NCI-H1048 (cell line): ENCODE data around the gene SLC14A1.

ENCODE experiments used
- DNase-seq: peaks from one replicate; lab custom pipeline; 2025; lab: John Stamatoyannopoulos, UW

Gene SLC14A1

DNA sequence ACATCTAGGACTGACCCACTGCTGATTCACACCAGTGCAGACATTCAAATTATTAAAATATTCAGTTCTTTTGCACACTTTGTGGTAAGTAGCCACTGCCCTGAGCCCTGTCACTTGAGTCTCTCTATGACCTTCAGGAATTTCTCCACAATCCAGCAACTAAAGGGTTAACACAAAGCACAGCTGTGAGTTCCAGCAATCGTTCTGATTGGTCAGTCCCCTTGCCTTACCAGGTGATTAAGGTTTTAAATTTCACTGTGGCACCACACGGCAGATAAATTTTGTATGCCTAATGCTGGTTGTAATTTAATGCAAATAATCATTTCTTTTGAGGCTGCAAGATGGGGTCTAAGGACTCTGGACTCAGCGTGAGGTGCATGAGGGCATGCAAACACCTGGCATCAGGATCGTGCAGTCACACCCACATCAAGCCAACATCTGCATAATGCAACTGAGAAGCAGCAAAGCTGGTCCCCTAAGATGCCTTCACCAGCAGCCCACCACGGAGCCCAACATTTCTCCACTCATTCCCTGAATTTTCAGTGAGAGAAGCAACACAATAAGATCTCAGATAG is 36.6 kb downstream of the SLC14A1 start:
- no peak for DNase-seq

DNA sequence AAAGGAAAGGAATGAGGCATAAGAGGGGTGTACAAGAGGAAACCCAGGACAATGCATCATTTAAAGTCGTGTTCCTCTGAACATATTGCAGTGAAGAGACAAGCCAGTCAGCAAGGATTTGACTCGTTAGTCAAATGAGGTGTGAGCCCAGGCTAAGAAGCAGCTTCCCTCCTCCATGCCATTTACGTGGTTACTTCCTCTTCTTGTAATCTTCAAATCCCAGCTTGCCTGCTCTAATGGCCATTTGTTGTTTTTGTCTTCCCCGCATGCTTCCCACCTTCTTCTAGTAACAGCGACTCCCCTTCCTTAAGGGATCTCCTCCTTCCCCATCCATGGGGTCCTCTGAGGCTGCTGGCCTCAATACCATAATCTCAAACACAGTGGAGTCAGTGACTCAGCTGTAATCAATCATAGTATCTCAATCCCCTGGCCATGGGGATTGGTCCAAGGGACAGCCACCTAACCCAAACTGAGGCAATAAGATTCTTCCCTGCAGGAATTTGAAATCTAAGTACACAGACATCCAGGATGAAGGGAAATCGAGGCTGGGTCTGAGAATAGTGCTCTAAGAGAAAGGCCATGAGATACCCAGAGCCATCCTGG is 37.6 kb downstream of the SLC14A1 start:
- no peak for DNase-seq

DNA sequence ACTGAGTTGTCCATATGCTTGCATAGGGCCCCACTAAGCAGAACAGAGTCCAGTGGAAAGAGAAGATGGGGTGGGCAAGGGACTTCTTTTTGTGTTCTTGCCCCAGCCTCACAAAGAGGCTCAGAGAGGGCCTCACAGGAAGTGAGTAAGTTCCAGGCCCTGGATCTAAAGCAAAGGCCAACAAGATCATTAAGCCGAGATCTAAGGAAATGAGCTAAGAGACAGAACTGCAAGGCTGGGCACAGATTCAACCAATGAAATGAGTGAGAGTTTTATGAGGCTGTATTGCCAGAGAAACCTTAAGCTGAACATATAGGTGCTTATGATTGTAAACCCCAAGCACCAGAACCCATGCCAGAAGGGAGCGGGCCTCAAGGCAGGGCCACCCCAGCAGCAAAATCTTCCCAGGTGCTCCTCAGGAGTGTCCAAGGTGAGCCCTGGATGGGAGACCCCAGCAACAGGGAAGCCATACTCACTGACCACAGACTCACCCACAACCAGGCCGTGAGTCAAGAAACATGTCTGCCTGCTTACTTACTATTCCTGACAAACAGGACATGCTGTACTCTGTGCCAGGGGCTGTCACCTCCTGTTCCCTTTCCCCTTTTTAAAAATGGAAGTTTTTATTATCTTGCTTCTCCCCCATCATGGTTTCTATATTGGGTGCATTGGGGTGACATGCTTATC is 40.2 kb downstream of the SLC14A1 start:
- DNase-seq, result no peak

DNA sequence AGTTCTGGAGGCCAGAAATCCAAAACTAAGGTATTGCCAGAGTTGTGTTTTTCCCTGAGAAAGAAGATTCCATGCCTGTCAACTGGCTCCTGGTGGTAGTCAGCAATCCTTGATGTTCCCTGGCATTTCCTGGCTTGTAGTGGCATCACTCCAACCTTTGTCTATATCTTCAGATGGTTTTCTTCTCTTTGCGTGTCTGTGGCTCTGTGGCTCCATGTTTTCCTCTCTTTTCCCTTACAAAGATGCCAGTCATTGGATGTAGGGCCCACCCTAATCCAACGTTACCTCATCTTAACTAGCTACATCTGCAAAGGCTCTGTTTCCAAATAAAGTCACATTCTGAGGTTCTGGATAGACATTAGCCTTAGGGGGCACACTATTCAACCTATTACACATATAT is 41.8 kb downstream of the SLC14A1 start:
- no peak for DNase-seq

DNA sequence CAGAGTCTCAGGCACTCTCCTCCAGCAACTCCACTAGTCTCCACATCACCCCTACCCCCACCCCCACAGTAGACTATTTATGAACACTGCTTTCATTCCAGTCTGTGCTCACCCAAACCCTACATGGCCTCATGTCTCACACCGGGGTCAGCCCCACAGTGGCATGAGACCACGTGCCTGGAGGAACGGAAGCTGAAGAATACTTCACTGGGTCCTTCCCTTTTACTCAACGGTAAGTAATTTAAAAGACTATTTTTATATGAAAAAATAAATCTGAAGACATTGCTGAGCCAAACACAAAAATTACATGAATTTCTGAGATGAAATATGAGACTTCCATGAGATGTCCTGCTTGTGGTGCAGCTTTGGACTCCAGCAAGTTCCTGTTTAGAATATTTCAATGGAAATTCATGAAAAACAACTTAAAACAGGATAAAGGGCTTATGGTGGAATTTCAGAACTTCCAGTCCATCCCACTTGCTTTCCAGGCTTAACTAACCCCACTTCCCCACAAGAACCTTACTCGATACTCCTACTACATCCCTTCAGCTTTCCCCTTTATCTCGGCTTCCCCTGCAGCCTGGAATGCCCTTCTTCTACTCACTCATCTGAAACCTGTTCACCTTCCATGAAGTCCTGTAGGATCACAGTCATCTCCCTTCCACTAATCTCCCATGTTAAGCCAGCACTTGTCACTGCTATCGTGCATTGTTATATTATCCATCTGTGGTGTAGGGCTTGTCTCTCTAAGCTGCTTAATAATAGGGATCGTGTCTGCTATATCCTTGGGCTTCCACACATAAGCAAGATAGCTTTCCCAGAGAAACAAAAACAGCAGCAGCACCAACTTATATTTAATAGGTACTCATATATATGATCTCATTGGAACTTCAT is 47.9 kb downstream of the SLC14A1 start:
- no peak for DNase-seq

DNA sequence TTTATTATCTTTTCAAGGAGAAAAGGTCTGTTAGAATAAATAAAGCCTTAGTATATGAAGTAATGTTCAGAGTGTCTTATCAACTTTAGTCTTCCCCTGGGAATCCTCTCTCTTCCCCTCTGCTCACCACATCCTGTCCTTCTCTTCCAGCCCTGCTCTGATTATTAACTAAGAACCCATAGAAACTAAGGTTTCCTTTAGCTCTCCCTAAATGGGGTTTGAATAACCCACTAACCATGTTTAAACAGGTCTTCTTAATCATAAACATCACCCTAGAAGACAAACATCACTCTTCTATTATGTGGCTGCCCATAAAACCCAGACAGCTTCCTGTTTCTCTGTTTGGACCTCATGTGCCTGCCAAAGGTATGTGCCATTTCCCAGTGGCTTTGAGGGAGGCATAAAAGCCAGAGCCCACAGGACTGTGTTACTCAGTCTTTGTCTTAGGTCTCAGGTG is 50.1 kb downstream of the SLC14A1 start:
- DNase-seq, result no peak

DNA sequence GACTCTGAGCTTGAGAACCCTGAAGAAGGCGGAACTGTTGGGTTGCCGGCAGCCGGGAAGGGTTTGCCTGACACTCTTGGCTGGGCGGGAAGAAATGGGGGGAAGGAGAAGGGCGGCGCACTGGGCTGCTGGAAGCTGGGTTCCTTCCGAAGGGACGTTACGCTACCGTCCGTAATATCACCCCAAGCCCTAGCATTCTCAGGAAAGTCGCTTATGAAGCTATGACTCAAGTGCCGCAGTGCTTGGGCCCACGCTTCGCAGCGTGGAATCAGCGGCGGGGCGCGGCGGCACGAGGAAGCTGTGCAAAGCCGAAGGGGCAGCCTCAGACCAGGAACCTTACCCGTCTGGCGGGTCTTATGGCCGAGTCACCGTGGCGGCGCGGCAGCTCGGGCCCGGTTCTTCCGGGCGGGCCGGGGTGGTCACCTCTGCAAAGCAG is 51.3 kb downstream of the SLC14A1 start:
- DNase-seq, result no peak

DNA sequence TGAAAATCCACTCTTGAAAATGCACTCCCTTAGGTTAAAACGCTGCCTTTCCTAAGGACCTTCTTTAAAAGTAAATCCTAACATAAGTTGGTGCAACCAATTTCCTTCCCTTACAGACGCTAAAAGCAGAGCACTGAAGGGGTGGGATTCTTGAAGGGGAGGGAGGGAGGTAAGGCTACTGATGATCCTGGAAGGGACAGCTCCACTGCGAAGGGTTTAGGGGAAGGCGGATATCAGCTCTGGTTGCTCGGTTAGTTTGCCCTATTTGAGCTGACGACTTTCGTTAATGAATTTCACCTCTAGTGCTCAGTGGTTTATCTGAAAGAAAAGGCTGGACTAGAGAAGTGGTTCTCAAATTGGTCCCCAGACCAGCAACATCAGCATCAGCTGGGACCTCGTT is 51.8 kb downstream of the SLC14A1 start:
- no peak for DNase-seq

DNA sequence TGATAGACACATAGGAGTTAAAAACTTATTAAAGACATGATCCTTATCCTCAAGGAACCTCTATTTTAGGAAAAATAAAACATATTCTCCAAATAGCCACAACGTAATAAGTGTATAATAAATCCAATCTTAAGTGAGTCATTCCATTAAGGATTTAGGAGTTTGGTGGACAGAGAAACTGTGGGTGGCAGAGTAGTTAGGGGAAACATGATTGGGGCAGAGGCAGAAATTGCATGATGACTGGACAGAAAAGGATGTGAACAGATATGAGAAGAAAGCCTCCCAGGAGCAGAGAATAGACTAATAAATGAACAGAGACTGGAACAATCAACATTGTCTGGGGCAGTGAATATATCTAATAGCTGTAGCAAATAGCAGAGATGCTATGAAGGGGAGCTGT is 53.4 kb downstream of the SLC14A1 start:
- DNase-seq, result no peak

DNA sequence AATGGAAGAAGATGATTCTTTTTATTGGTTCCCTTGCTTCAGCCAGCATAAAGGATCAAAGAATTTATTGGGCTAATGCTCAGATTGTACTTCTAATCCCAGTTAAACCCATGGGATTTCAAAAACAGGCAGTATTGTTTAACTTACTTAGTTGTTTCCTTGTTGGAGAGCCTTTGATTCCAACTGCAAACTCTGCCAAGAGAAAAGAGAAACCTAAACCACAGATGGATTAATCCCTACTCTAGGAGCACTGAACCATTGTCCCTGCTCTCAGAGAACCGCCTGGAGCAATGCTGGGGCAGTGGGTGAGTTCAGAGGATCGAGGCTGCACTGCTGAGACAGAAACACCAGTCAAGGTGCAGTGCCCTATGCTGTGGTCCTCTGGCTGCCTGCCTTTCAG is 56.6 kb downstream of the SLC14A1 start:
- DNase-seq, result no peak

DNA sequence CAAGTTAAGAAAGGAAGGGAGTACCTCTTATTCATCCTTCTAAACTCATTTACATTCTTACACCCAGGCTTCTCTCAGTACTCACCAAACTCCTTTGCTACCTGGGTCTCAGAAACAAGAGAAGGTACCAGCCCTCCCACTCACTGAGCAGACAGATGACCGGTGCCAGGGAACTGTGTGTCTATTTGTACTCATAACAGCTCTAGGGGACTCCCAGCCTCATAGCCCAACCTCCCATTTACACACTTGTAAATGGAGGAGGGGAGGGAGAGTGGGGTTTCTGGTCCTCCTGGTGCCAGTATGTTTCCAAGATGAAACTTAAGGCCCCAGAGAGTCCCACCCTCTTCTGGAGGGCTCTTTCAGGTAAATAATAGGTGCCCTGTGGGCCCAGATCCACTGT is 58.7 kb downstream of the SLC14A1 start:
- no peak for DNase-seq

DNA sequence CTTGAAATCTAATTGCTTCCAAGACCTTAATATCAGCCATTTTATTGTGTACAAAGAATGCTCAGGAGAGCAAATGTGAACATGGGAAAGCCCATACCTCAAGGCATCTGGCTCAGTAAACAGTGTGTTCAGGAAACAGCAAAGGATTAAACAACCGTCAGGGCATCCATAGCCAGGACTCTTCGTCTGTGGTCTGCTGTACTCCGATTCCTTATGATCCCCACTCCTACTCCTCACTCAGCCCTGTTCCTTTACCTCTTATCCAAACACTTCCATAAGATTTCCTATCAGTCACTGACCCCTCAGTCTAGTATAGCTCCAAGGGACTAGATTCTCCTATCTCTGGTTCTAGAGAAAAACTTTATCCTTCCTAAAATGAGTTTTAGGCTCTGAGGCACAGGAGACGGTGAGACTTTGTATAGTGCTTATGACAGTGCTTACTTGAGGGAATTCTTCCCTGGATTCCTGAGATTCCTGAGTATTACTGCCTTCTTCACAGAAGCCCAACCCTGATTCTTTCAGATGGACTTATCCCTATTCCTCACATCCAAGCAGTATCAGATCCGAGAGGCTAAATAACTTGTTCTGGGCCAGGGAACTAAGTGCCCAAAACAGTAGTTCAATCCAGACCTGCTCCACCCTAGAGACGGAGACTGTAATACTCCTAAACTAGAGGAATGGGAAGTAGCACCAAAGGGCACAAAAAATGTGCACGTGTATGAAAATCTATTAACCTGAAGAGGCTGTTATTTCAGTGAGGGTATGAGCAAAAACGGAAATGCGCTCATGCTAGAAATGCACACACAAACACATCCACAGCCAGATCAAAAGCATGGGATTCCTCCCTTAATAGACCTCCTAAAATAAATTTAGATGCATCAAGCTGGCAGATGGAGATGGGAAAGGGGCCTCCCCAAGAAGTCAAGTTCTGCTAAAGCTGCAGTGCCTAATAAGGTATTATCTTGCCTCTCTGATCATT is 59.4 kb downstream of the SLC14A1 start:
- no peak for DNase-seq

DNA sequence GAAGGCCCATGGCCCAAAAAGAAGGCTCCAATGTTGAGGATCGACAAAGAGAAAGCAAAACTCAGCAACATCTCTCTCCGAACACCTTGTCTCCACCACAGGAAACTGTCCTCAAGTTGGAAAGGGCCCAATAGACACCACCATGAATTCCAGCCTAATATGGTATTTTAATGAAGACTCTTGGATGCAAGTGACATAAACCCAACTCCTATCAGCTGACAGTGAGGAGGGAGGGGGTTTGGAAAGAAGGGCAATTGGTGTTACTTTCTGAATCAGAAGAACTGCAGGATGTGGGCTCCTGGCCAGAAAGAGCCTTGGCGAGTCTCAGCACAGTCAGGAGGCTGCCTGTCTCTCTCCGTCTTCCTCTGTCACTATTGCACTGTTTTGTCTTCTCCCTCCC is 61.2 kb downstream of the SLC14A1 start:
- DNase-seq, result no peak

DNA sequence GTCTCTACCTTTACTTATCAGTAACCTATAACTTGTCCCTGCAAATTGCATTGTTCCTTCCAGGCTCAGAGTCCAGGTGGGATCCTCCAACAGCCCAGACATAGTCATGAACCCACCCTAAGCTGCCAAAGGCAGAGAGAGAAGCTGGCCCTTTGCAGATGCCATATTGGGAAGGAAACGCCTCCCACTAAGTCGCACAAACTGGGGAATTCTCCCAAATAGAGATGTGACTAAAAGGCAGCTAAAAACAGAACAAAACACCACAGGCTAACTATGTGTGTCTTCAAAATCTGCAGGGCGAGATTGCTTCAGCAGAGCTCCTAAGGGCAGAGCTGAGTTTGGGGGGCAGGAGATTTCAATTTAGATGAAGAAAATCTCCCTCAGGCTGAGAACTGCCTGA is 63.0 kb downstream of the SLC14A1 start:
- DNase-seq, result no peak

DNA sequence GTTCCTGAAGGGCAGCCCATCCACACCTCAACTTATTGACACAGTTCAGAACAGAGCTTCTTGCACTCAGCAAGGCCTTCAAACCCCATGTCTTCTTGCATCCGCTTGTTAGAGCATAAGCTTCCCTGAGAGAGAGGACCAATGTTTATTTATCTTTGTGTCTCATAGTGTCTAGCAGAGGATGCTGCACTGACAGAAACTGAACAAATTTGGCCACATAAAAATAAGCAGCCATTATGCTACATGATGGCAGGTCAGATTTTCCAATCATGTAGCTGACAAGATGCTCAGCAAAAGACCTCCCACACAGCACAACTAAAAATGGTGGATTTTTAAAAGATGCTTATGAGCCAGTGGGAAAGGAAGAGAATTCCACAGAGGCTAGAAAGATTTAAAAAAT is 63.4 kb downstream of the SLC14A1 start:
- DNase-seq, result no peak

DNA sequence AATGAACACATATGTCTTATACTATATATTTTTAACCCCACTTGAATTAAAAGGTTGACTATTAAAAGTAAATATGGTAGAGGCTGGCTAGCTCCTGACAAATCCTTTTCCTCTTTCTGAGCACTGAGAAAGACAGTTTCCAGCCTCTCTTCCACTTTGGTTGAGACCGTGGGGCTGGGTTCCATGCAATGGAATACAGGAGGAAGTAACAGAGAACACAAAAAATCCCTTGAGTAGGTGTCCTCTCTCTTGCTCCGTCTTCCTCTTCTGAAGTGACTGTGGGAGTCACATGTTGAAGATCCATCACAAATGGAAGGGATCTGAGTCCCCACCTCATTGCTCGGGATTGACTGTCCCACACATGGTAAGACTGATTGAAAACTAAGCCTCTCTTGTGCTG is 64.9 kb downstream of the SLC14A1 start:
- DNase-seq, result no peak

DNA sequence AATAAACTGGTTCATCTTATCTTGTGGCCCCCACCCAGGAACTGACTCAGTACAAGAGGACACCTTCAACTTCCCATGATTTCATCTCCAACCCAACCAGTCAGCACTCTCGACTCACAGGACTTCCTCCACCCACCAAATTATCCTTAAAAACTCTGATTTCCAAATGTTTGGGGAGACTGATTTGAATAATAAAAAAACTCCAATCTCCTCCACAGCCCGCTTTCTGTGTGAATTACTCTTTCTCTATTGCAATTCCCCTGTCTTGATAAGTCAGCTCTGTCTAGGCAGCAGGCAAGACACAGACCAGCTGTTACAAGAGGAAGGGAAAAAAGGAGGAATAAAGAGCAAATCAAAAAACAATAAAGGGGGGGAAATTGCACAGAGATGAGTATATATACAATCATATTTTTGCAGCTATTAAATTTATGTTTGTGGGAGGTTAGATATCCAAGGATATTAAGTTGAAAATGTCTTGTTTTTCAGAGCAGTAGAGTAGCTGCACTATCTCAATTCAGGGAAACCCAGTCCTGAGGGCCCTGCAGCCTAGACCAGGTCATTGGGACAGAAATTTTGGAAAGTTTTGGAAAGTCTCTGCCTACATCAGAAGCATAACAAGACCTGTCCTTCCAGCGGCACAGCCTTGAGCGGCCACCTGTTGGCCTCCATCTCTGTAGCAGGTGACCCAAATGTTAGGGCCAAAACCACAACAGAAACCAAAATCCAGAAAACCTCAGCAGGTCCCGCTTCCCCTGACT is 68.7 kb downstream of the SLC14A1 start:
- no peak for DNase-seq

DNA sequence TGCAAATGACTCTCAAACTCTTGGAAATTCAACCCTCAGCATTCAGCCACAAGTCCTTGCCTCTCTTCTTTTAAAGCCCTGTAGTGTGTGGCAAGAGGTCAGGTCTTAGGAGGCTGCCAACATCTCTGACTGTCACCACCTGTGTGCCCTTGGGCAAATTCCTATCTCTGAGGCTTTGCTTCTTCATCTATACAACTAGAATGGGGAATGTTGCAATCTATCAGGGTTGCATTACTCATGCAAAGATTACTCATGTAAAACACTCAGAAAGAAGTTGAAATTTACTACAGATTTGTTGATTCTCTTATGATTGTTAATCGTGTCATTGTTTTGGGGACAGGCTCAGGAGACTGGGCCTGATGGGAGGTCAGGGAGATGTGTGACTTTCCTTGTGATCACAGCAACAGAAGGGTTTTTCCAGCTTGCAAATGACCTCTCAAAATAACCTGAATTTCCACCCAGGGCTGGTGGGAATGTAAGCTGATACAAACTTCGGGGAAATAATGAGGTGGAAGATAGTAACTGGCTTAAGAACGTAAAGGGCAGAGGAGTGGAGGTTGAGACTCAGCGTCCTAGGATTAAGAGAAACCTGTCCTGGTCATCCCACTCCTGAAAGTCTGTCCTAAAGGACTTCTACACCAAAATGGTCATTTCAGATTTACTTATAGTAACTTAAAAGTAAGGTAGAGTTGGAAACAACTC is 69.4 kb downstream of the SLC14A1 start:
- no peak for DNase-seq

DNA sequence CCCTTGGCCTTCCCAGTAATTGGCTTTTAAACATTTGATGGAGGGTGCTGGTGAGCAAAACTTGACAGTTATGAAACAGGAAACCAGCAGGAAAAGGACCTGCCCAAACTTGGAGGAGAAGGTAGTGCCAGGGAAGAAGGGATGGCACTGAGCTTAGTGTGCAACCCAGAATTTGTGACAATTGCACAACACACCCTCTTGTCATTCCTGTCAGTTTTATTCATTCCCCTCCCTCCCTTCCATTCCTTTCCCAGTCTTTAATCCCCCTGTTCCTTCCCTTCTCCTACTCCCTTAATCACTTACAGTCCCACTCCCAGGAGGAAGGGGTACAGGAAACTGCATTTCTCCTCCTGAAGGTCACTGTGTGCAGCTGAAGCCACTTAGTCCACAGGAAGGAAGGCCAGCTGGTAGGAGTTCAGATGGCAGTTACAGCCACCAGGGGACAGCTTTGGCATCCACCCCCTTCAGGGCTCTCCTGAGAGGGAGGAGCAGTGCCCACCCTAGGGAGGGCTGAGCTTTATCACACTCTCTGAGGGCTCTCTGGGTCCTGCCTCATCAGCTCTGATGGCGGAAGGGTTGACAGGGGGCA is 77.5 kb downstream of the SLC14A1 start:
- DNase-seq, result no peak
